Stimulated activated CD4-positive, alpha-beta T cell treated with anti-CD3 and anti-CD28 coated beads, Interleukin-4, amount 100 ng/mL, for 24 hours (primary cell): ENCODE results near the gene SERPINB5.

Experiments used
- DNase-seq: peaks from one replicate; pipeline ENCODE4 v3.0.0-alpha.2; 2020

The SERPINB5 gene

DNA sequence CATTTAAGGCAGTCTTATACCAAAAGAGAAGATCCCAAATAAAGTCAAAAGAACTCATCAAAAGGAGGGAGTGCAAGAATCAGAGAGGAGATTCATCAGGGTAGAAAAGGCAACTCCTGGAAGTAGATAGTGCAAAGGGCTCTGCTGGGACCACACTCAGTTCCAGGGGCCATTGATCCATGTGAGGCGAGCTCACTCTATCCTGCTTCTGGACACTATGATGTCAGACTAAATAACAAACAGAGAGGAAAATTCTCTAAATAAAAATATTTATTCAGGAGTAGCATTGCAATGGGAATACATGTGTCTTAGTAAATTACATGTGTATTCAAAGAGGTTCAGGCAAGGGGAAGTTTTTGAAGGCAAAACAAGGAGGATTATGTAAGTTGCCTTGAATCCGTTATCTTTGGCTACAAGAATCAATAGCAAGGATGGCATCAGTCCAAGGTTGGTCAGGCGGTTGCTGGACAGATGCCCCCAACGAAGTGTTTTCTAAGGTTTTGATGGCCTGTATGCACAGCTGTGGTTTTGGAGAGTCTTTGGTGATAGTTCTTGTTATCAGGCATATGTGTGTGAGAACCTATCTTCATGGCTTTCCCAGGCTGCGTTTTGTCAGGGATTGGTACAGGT, 52.2 kb downstream of the SERPINB5 start:
- no peak for DNase-seq

DNA sequence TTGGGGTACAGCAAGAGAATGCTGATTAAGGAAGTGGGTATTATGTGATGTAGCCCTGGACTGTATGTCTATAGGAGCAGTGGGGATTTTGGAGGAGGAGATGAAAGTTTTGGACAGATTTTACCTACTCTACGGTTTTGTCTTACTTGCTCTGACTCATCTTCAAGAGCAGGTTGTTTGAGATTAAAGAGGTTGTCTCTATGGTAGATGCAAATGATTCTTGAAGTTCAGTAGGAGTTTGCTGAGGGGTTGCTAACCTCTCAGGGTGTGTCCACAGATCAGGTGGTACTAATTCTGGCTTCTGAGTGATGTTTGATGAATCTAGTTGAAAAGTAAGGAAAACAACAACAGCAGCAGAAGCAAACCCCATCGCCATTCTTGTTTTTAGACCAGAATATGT, 55.7 kb downstream of the SERPINB5 start:
- DNase-seq = no peak

DNA sequence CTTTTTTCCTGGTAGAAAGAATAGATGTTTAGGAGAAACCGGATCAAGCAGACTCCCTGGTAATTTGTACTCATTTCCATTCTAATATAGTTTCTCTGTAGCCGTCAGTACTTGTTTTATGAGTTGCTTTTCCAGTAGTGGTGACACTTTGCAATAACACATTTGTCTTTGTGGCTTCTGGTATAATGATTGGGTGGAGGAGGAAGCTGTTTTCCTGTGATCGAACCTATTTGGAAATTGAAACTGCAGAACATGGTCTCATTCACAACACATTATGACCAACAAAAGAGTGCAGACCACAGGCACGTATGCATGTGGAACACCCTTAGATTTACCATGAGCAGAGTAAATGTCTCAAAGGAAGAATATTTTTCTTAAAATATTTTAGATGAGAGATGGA, 57.9 kb downstream of the SERPINB5 start:
- no peak for DNase-seq

DNA sequence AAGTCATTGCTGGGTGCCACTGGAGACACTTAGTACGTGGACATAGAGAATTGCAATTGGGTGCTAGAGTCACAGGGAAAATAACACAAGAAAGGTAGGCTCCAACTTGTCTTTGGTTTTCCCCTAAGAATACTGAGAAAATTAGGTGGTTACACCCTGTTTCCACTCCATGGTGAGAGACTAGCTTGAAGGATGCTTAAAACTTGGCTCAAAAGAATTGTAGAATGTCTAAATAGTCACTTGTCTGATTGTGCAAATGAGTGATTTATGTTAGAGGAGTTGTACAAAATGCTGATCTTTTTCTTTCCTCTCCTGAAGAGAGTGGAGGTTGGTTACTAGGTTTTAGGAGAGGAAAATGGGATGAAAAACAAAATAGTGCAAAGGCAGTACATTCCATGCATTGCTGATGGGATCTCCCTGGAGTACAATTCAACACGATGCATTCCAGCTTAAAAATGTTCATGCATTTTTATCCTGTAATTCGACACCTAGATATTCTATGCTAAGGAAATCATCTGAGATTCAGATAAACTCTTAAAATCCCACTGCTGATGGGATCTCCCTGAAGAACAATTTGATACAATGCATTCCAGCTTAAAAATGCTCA, 63.2 kb downstream of the SERPINB5 start:
- no peak for DNase-seq

- no peak for DNase-seq
These were observed 65.3 kb downstream of the SERPINB5 start, which contains the start of gene SERPINB12 for GRCh38 chr18:63542069-63542468. Gene SERPINB12, plus strand, starts transcription at chr18:63542369. Its CDS starts 13,791 bp downstream, at chr18:63556160.

DNA sequence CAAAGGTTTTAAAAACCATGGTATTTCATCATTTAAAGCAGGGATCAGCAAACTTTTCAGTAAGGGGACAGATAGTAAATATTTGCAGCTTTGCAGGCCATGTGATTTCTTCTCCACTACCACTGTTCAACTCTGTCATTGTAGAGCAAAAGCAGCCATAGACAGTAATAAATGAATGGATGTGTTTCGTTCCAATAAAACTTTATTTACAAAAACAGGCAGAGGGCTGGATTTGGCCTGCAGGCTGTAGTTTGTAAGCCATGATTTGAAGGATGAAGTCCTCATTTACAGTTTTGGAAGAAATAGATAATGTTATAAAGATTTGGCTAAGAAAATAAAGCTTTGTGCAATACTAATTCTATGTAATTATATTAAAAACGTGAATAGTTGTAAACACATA, 67.3 kb downstream of the SERPINB5 start:
- no peak for DNase-seq

- DNase-seq = no peak
These were observed 68.2 kb downstream of the SERPINB5 start for GRCh38 chr18:63545000-63545399.

GRCh38 chr18:63550068-63550467, 73.3 kb downstream of the SERPINB5 start:
- DNase-seq = no peak

DNA sequence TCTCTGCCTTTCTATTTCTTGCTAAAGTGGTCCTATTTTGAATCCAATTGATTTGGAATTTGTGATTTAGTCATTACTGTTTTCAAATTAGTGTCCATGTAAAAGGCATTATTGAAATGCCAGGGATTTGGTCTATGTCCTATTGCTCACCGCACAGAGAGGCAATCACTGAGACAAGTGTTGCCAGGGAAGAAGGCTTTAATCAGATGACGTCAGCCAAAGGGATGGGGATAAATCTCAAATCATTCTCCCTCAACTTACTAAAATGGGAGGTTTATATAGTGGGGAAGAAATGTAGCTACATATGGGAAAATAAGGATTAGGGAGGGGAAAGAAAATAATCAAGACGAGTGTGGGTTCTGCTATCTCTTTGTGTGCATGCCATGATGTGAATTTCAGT, 75.0 kb downstream of the SERPINB5 start:
- DNase-seq = no peak

DNA sequence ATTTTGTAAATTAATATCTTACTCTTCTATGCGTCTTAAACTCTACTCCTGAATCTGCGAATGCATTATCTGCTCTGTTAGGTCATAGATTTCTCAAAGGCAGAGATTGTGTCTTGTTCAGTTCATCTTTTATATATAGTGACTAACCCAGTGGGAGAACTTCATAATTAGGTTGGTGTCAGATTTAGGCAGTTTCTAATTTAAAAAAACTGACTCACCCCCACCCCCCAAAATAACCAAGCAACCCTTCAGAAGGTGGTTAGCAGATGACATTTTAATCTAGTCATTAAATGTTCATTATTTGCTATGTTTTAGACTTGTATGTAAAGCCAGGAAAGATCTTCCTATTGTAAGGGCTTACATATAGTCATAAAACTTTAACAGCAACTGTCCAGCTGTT, 75.8 kb downstream of the SERPINB5 start:
- no peak for DNase-seq

DNA sequence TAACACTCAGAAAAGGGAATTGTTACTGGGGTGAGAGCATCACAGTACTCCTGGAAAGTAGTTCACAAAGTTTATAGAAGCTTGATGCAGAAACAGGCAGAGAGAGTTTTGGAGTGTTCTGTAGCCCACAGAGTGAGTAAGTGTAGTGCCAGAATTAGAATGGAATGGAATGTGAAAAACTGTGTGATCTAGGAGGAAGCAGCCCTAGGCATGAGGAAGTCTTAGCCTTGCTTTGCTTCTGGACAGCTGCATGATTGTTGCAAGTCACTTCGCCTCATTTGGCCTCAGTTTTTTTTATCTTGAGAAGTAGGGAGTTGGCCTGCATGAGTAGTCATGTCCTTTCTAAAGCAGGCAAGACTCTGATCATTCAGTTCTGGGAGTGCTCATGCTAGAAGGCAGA, 76.3 kb downstream of the SERPINB5 start:
- no peak for DNase-seq
